MV-4-11 (cell line): ENCODE results near the gene BACH2.
A peak's percentile ranks its signal among the peaks of the same experiment; 100 is the strongest.

Source experiments
- DNase-seq: peaks from one replicate; lab custom pipeline; 2025; lab: John Stamatoyannopoulos, UW

Gene BACH2

GRCh38 chr6:90028066-90028778, 268.4 kb downstream of the BACH2 start:
- DNase-seq: peak; percentile 17

DNA sequence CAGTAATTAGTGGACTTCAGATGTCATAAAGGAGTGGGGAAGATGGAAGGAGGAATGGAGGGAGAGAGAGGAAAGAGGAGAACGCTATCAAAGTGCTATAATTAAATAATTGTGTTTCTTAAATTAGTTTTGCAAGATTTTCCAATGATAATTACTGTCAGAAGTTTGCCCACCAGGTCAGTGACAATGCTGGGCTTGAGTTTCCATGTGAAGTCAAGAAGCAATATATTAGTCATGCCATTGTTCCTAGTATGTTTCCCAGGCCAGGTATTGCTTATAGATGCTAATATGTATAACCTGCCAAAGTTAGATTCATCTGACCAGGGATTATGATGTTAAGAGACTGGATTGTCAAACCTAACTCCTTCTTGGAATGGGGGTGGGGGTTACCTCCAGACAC, 270.4 kb downstream of the BACH2 start:
- no peak for DNase-seq

- peak; percentile 30 for DNase-seq
Observed at GRCh38 chr6:90025523-90026061, 271.1 kb downstream of the BACH2 start.

DNA sequence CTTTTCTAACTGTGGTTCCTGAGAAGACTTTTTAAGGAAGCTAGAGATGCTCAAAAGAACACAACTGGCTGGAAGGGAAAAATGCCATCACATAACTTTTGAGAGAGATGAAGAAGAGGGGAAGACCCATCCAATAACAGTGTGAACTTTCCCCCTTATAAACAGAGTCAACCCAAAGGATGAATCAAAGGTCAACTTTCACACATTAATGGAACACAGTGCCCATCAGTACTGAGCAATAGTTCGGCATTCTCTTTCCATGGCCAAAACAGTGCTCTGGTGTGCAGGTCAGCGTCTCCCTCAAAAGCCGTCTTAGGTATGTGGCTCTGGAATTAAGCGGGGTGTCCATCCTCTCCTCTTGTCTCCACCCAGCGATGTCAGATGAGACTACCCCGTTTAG, 272.0 kb downstream of the BACH2 start:
- no peak for DNase-seq

- peak; percentile 75 for DNase-seq
Observed at GRCh38 chr6:90021711-90022110, 274.9 kb downstream of the BACH2 start.

GRCh38 chr6:90020746-90021145, 275.9 kb downstream of the BACH2 start:
- DNase-seq: no peak

GRCh38 chr6:90019216-90019615, 277.4 kb downstream of the BACH2 start:
- DNase-seq: peak; percentile 95

DNA sequence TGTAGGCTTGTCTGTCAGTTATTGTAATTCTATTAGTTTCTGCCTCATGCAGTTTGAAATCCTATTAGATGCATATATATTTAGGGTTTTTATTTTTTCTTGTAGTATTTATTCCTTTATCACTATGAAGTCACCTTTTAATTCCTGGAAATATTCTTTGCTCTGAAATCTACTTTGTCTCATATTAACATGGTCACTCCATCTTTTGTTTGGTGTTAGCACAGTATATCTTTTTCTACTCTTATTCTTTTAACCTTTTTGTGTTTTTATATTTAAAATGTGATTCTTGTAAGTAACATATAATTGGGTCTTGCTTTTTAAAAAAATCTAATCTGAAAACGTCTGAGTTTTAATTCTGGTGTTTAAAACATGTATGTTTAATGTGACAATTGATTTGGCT, 280.8 kb downstream of the BACH2 start:
- no peak for DNase-seq

DNA sequence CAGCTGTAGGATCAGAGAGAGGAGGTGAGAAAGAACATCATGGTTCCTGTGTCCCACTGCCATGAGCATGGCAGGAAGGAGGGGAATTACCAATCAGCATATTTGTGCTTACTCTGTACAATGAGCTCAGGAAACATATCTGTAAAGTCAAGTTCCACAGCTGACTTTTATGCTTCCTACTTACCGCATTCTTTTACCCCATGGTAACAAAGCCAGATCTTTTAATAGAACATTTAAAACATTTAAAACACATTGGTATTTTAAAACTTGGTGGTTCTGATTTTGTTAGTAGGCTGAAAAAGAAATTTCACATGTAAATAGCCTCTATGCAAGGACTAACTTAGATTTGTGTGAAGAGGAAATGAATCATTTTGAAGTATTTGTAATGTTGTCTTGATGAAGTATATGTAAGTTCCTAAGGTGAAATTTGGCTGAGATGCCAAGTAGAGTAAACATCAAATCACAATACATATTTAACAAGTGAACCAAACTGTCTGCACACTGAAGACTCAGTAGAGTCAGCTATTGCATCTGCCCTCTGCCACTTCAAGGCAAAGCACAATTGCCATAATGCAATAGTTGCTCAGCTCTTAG, 287.6 kb downstream of the BACH2 start:
- DNase-seq: no peak

GRCh38 chr6:90008189-90008907, 288.3 kb downstream of the BACH2 start:
- no peak for DNase-seq

DNA sequence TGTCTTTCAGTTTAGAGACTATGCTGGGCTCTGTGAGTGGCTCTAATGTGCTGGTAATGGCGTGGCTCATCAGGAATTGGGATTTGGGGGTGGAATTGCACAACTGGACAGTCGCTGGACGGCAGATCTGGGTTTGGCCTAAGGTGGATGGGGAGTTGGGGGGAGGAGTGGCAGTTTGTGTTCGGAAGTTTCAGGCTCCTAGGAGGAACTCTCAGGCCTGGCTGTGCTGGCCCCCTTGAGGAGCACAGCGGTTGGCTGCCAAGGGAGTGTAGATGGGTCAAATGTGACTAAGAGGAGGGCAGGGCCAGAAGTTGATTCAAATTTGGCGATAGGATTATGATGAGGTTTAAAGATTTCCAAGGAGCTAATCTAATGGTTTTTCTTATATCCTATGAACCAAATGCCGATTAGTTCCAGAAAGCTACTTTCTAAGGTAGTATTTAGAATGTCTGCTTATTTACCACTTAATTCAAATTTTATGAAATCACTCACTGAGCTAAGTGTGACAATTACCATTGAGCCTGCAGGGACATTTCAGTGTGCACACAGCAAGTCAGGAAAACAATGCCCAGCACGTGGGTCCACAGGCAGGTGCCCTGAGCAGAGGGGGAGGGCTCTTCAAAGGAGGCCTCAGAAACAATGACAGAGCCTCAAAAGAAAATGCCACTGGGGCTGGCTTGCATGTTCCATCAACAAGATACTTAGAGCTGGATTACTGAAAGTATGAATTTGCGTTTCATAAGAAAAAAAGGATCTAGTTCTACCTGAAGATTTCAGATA, 291.4 kb downstream of the BACH2 start:
- DNase-seq: no peak

DNA sequence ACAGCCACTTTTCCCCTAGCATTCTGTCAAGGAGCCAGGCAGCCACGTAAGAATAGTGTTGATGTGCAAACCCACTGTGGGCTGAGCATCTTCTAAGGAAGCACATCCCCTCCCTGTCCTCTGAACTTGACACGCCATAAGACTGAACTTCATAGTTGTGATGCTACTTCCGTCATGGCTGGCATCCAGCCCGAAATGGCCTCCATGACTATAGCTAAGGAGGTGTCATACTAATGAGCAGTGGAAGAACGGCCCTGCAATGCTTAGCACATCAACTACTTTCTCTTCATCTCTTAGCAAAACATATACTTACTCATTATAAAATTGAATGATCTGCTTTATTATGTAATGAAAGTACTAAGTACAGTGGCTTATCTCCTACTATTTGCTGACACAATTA, 292.1 kb downstream of the BACH2 start:
- DNase-seq: no peak

- DNase-seq: no peak
Observed at GRCh38 chr6:90003941-90004340, 292.7 kb downstream of the BACH2 start.

DNA sequence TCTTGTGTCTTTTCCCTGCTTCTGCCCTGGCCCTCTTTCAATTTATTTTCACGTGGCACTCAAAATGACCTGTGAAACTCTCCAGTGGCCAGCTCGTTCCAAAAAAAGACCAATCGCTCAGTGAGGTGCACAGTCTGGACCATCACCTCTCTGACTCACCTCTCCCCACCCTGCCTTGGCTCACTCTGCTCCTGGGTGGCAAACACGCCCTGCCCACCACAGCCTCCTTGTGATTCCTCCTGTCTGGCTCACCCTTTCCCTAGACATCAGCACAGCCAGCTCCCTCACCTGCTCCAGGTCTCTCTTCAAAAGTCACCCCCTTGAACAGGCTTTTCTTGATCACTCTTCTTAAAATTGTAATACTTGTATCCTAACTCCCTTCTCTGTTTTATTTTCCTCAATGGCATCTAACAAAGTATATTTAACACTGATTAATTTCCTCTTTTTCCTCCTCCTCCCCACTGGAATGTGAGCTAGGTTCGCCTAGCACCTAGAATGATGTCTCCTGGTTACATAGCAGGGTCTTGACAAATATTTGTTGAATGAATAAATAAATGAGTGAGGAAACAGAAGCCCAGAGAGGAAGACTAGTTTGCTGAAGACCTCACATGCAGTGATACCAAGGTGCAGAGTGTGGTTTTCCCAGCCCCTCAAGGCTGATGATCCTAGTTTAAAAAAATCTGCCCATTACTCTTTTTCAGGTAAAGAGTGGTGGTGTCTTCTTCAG, 293.4 kb downstream of the BACH2 start:
- DNase-seq: no peak

DNA sequence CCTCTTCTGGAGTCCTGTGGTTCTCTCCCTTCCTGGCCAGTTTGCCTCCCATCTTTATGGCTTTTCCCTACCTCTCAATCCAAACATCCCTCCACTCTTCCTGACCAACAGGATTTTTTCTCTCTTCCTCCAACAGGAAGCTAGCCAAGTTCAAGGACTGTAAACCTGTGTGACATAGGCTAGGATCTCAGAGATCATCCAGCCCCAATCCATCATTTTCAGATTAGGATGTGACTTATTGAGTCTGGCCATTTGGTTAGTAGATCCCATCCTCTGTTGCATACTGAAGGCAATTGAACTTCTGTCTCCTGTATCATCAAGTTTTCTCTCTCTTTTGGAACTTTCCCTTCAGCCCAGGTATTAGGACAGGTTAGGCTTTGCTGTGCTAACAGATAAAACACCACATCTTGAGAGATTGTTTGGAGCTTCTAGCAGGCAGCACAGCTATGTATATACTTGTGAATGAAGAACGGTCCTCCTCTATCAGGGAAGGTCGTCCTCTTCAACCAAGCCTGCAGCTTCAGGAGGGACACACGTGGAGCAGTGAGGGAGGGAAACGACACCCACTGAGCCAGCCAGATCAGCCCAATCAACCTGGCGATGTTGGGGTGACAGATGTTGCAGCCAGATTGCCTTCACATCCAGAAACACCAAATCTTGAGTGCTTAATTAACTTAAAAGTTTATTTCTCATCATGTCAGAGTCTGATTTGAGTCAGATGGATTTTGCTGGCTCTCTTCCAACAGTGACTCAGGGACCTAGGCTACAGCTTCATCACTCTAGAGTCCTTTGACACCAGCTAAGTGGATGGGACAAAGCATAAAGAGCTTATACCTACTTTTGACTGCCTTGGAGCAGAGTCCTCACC, 295.5 kb downstream of the BACH2 start:
- peak; percentile 14 for DNase-seq

DNA sequence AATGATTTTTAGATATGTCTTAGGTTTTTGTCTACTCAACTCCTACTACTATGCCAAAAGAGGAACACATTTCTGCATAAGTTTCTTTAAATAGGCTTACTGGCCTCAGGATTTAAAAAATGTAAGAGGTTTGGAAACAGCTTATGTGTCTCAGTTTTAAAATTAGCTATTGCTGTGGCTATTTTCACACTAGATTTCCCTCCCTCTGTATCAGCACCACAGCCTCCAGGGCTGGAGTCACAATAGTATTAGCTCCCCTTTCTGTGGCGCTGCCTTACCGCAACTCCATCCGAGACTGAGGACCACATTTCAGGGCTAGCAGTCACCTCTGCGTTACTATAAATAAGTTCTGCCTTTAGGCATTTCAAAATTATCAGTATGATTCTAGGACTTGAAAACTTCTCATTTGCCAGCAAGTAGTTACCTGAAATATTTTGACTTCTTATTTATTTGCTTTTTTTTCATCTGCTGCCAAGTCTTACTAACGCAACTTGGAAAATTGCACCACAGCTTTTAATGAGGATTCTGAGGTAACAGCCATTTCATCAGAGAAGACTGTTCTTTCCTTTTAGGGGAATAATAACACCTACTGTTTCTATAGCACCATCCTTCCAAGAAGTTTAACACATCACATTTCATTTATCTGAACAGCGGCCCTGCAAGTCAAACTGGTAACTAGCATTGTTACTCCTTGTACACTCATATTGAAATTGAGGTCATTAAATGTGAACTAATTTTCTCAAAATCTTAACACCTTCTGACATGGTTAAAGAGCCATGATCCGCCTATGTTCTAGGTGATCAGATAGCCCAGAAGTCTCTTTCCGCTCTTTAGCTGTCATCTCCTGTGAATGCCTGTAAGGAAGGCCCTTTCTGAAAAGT, 296.5 kb downstream of the BACH2 start:
- peak; percentile 90 for DNase-seq

- DNase-seq: peak; percentile 51
Observed at GRCh38 chr6:89999154-89999553, 297.5 kb downstream of the BACH2 start.

GRCh38 chr6:89997456-89998445, 298.9 kb downstream of the BACH2 start:
- DNase-seq: peak; percentile 49
